NCI-H446 treated with DMSO at 0.1 percent for 48 hours (cell line): Measurements from ENCODE around the gene SRC.

Source experiments
- DNase-seq: peaks from one replicate; lab custom pipeline; 2025; lab: John Stamatoyannopoulos, UW

Gene SRC

GRCh38 chr20:37315021-37315451 is 30.9 kb upstream of the SRC start:
- no peak for DNase-seq

GRCh38 chr20:37315452-37316110 is 30.4 kb upstream of the SRC start:
- no peak for DNase-seq

GRCh38 chr20:37316116-37316774 is 29.7 kb upstream of the SRC start:
- DNase-seq: no peak

GRCh38 chr20:37316775-37317170 is 29.2 kb upstream of the SRC start:
- no peak for DNase-seq

GRCh38 chr20:37317316-37317715 is 28.6 kb upstream of the SRC start:
- no peak for DNase-seq

GRCh38 chr20:37317994-37318640 is 27.8 kb upstream of the SRC start:
- DNase-seq: no peak

- no peak for DNase-seq
Measured at GRCh38 chr20:37319151-37319671, 26.7 kb upstream of the SRC start.

GRCh38 chr20:37323985-37324384 is 22.0 kb upstream of the SRC start:
- DNase-seq: no peak

- DNase-seq: no peak
Measured at GRCh38 chr20:37325206-37325605, 20.7 kb upstream of the SRC start.

GRCh38 chr20:37326666-37327065 is 19.3 kb upstream of the SRC start:
- DNase-seq: no peak

- no peak for DNase-seq
Measured at GRCh38 chr20:37327748-37328147, 18.2 kb upstream of the SRC start.

GRCh38 chr20:37328149-37328945 is 17.6 kb upstream of the SRC start:
- no peak for DNase-seq

GRCh38 chr20:37329481-37330165 is 16.3 kb upstream of the SRC start:
- DNase-seq: no peak

GRCh38 chr20:37330316-37330715 is 15.6 kb upstream of the SRC start:
- no peak for DNase-seq

- DNase-seq: no peak
Measured at GRCh38 chr20:37331060-37331857, 14.7 kb upstream of the SRC start.

GRCh38 chr20:37333130-37333847 is 12.7 kb upstream of the SRC start:
- DNase-seq: no peak

GRCh38 chr20:37333848-37334318 is 12.1 kb upstream of the SRC start:
- DNase-seq: no peak

GRCh38 chr20:37334450-37334849 is 11.5 kb upstream of the SRC start:
- DNase-seq: no peak

- DNase-seq: no peak
Measured at GRCh38 chr20:37335642-37336368, 10.1 kb upstream of the SRC start.
